ENCODE results near the gene VSIG10.

DNA sequence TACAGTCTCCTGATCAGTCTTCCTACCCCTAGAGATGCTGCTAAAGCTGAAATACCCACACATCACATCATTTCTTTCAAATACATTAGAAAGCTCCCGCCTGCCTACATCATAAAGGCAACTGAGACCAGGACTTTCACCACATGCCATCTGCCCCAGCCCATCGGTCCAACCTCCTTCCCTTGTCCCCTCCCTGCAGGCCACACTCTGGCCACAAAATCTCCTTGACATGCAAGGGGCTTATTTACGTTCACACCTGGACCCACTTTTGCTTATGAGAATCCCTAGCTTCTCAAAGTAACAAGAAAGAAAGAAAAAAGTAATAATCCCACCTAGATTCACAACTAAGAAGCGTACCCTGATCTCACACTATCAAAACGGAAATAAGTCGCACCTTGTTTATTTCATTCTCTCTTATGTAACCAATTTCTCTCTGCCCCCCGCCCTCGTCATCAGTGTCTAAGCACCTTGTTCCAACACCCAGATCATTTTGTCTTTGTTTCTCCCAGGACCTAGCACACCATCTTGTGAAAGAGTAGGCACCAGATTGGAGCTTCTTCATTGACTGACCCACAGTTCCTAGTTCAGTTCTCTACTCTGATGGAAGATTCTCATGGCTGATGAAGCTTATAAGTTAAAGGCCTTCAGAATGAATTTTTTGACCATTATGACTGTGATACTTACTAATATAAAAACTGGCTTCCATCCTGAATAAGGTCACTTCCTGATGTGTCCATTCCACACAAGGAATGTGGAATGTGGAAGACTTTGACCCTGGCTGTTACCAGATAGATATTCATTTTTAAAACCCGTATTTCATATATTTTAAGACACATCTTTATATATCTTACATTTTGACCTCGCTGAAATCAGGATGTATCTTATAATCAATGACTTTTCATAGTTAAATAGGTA, 50.5 kb downstream of the VSIG10 start:
- TF ChIP-seq EP300 (IDR thresholded peaks at IDR 0.05) (no peak), POLR2AphosphoS5 (IDR thresholded peaks at IDR 0.05) (no peak), POLR2A (IDR thresholded peaks at IDR 0.05) (no peak)
- TF ChIP-seq, protein P1, sequence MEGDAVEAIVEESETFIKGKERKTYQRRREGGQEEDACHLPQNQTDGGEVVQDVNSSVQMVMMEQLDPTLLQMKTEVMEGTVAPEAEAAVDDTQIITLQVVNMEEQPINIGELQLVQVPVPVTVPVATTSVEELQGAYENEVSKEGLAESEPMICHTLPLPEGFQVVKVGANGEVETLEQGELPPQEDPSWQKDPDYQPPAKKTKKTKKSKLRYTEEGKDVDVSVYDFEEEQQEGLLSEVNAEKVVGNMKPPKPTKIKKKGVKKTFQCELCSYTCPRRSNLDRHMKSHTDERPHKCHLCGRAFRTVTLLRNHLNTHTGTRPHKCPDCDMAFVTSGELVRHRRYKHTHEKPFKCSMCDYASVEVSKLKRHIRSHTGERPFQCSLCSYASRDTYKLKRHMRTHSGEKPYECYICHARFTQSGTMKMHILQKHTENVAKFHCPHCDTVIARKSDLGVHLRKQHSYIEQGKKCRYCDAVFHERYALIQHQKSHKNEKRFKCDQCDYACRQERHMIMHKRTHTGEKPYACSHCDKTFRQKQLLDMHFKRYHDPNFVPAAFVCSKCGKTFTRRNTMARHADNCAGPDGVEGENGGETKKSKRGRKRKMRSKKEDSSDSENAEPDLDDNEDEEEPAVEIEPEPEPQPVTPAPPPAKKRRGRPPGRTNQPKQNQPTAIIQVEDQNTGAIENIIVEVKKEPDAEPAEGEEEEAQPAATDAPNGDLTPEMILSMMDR (IDR thresholded peaks at IDR 0.05) = no peak
